Stimulated activated CD8-positive, alpha-beta memory T cell treated with anti-CD3 and anti-CD28 coated beads, Interleukin-15, amount 100 ng/mL, for 24 hours (primary cell): ENCODE data around the gene SEMA6B.
A peak's percentile ranks its signal among the peaks of the same experiment; 100 is the strongest.
"Not testable (repeated sequence)": the region's sequence is repeated elsewhere in the genome, so short reads cannot be mapped to it uniquely, and the experiment has no call there.

Experiments
- DNase-seq: peaks from one replicate; pipeline ENCODE4 v3.0.0-alpha.2; 2020; ENCODE audit warnings: low read depth

Gene SEMA6B

DNA sequence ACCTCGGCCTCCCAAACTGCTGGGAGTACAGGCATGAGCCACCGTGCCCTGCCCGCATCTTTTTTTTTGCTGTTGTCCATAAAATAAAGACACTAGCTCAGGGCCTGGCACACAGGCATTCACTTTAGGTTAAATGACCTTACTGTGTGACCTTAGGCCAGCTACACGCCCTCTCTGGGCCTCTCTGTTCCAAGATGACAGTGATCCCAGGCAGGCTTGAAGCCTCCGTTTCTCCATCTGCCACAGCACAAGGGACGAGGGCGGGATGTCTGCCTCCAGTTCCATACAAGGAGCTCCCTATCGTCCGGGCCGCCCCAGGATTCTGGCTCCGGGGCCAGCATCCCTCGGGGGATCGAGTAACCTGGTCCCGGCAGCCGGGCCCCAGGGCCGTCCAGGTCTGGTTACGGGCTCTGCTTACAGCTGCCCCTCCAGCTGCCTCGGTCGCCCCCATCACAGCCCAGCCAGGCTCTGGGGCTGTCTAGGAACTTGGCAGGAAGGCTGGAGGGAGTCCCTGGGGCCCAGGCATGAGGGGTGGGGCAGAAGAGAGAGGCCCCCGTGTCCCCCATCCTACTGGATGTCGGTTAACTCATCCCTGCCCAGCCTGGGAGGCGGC, 11.9 kb upstream of the SEMA6B start:
- no peak for DNase-seq

GRCh38 chr19:4570916-4571304, 11.4 kb upstream of the SEMA6B start:
- no peak for DNase-seq

GRCh38 chr19:4570402-4570801, 10.9 kb upstream of the SEMA6B start:
- no peak for DNase-seq

GRCh38 chr19:4568886-4569285, 9.4 kb upstream of the SEMA6B start:
- no peak for DNase-seq

- peak; percentile 31 for DNase-seq
Measured at GRCh38 chr19:4567584-4568071, 8.1 kb upstream of the SEMA6B start.

DNA sequence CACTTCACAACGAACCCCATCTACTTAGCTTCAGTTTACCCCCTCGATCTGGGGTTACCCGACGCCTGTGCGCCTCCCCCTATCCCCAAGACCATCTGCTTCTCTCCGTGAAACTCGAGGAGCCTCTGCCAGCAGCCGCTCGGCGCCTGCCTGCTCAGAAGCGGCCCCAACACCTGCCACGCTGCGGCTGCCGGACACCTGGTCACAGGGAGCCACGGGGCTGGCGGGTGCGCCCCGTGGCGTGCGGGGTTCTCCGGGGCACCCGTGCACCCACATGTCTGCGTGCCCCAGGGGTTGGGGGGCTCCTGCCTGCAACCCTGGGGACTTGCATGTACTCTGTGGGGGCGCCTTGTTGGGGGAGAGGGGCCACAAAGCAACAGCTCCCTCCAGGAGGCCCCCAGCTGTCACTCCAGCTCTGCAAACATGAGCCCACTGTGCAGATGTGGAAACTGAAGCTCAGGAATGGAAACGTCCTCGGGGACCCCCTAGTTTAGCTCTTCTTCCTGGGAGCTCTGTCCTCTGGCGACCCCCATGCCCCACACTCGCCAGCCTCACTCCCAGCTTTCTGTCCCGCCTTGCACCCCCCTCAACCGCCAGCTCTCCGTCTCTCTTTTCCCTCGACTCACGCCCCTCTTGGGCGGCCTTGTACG, 7.0 kb upstream of the SEMA6B start:
- no peak for DNase-seq

GRCh38 chr19:4563562-4563961, 4.1 kb upstream of the SEMA6B start:
- DNase-seq = not testable (repeated sequence)

- DNase-seq = not testable (repeated sequence)
Measured at GRCh38 chr19:4562085-4562484, 2.6 kb upstream of the SEMA6B start.

DNA sequence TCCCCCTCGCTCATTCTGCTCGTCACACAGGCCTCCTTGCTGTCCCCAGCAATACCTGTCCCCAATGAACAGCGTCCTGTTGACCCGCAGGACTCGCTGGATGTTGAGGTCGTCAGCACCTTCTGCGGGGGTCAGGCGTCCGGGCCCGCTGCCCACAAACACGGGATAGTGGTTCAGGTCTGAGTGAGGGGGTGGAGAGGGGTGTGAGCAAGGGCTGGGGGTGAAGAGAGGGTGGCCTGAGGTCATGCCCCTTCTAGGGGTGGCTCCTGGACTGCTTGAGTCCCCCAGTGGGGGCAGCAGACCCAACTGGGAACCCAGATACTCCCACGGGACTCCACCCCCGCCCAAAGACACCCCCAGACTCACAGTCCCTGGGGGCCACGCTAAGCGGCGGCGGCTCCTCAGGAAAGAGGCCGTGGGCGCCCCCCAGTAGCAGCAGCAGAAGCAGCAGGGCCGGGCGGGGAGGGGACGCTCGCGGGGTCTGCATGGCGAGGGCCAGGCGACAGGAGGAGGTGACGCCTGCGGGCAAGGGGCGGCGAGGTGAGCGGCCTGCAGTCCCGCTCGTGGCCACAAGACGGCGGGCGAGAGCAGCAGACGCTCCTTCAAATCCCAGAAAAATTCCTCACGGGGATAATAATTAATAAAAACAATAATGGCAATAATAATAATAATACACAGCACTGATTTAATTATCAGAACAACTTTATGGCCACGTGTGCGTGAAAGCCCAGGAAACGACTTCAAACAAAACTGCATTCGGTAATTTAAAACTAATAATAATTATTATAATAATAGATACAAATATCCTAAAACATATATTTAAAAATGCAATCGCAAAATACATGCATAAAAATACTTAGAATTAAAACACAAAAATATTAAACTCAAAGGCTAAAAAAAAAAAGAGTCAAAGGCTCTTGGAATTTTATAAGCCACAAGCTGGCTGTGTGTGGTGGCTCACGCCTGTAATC, 1.2 kb downstream of the SEMA6B start:
- DNase-seq = peak; percentile 20

DNA sequence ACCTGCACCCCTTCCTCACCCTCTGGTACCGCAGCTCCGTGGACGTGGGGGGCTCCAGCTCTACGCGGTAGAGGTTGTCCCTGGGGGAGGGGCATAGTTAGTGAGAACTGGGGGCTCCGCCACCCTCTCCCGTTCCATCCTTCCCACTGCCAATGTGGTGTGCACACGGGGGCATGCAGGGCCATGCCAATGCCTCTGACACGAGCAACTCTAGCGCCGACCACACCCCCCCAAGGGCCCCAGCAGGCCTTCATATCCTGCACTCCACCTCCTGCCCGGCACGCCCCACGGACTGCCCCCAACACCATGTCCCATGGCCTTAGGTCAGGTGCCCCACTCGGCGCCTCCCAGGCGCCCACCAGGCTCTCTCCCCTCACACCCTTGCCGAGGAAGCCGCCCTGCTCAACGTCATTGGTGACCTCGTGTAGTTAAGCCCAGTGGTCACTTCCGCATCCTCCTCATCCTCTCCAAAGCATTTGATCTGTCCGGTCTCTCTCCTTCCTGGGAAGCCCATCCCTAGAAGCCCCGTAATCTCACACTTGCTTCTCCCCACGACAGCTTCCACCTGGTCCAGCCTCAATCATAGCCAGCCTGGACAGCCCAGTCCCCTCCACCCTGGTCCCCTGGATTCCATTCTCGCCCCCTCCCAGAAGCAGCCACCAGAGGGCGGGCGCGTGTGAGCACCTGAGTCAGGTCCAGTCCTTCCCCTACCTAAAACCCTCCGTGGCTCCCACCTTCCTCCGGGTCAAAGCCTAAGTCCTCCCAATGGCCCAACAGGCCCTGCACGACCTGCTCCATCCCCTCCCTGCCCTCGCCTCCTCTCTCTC, 2.1 kb downstream of the SEMA6B start:
- DNase-seq = no peak

DNA sequence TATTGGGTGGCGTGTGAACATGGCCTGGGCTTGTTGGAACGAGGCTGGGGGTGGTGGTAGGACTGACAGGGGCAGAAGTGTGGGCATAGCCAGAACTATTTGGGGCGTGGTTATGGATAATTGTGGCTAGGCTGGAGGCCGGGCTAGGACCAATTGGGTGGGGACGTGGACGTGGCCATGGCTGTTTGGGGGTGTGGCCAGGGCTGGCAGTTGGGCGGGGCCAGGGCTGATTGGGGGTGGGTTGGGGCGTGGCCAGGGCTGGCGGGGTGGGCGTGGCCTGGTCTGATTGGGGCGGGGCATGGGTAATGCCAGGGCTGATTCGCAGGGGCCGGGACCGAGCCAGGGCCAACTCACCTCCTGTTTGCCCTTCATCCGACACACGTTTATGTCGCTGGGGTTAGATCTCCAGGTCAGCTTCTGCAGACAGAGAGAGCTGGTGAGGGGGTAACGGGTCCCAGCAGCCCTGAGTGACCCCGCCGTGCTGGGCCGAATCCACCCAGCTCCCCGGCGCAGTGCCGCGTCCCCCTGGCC, 2.8 kb downstream of the SEMA6B start:
- DNase-seq = no peak

GRCh38 chr19:4555657-4556561, 3.6 kb downstream of the SEMA6B start:
- no peak for DNase-seq

- no peak for DNase-seq
Measured at GRCh38 chr19:4554717-4555116, 4.8 kb downstream of the SEMA6B start.

GRCh38 chr19:4553775-4554174, 5.7 kb downstream of the SEMA6B start:
- no peak for DNase-seq

DNA sequence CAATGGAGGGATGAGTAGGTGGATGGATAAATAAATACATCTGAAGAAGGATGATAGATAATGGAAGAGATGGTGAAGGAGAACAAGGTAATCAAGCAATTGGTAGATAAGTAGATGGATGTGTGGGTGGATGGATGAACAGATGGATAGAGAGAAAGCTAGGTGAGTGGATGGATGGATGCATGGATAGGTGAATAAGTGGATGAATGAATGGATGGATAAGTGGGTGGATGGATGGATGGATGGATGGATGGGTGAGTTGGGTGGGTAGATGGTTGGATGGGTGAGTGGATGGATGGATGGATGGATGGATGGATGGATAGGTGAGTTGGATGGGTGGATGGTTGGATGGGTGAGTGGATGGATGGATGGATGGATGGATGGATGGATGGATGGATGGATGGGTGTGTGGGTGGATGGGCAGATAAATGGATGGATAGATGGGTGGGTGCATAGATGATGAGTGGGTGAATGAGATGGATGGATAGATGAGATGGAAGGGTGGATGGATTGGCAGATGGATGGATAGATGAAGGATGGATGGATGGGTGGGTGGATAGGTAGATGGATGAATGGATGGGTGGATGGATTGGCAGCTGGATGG, 6.3 kb downstream of the SEMA6B start:
- no peak for DNase-seq

DNA sequence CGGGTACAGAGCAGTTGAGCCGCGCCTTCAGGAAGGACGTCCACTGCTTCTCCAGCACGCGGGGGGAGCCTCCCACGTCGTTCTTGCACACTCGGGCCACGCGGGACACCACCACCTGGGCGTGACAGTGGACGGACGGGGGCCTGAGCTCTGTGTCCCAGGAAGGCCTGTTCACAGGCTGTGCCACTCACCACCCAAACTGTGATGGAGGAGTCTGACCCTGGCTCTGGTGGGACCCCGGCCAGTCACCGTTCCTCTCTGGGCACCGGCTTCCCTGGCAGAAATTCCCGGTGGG, 7.0 kb downstream of the SEMA6B start:
- no peak for DNase-seq

- DNase-seq = no peak
Measured at GRCh38 chr19:4550479-4551050, 8.9 kb downstream of the SEMA6B start.

- DNase-seq = no peak
Measured at GRCh38 chr19:4550018-4550417, 9.5 kb downstream of the SEMA6B start.

GRCh38 chr19:4548238-4548584, 11.3 kb downstream of the SEMA6B start:
- DNase-seq = no peak
